Panc1 (cell line): ENCODE measurements around the gene RMND5B. TPM values are rescaled to one million over a fixed set of nuclear protein-coding genes. Genes with fewer than 3 reads are reported as not detected.
"Not testable (repeated sequence)": the region's sequence is repeated elsewhere in the genome, so short reads cannot be mapped to it uniquely, and the experiment has no call there.

Experiments
- ATAC-seq: fragments of 200-7000 bp; cut with Tn5 transposase; 2 replicates; pipeline ENCODE4 v1.9.1; 2020; ENCODE audit warnings: mild to moderate bottlenecking, moderate library complexity
- BruUV-seq: library from RNA; stranded (reverse); fragments of 400-500 nt; replicated peaks from 2 replicates; lab custom pipeline; 2021; lab: Mats Ljungman, UMichigan
- CTCF ChIA-PET: fragments of 300-600 bp; sonication (Branson Sonifier 250); formaldehyde crosslinking; loops from one replicate; lab custom pipeline; 2022; ENCODE audit warnings: antibody characterized with exemption; lab: Charles Lee
- POLR2A ChIA-PET: fragments of 300-600 bp; sonication (Branson Sonifier 250); formaldehyde crosslinking; loops from one replicate; lab custom pipeline; 2022; ENCODE audit warnings: antibody characterized with exemption; lab: Charles Lee
- DNase-seq: peaks from one replicate; pipeline ENCODE4 v3.0.0-alpha.2; 2010; ENCODE audit warnings: low read depth, low spot score
- H3K27ac ChIP-seq: 2 replicates; pipeline ENCODE4 v1.5.1; 2011; ENCODE audit warnings: mild to moderate bottlenecking, low read length, inconsistent platforms
- H3K27me3 ChIP-seq: fragments of 200-500 bp; sonication (Bioruptor generic); 2 replicates; pipeline ENCODE4 v1.6.0; 2014; ENCODE audit warnings: low read length, inconsistent platforms; ENCODE audit not compliant: control insufficient read depth, insufficient read depth
- H3K36me3 ChIP-seq: fragments of 200-500 bp; sonication (Bioruptor generic); 2 replicates; pipeline ENCODE4 v1.5.1; 2014; ENCODE audit warnings: inconsistent platforms, mild to moderate bottlenecking, low read length, moderate library complexity; ENCODE audit not compliant: control insufficient read depth, insufficient read depth
- H3K4me1 ChIP-seq: 2 replicates; pipeline ENCODE4 v1.5.1; 2011; ENCODE audit warnings: inconsistent platforms, mild to moderate bottlenecking, low read length, moderate library complexity; ENCODE audit not compliant: control insufficient read depth, insufficient read depth
- H3K4me3 ChIP-seq, 2 experiments: 2 replicates each; pipeline ENCODE4 v1.5.1; 2011 to 2012; ENCODE audit warnings: low read depth in 2 of 2, low read length in 2 of 2, mild to moderate bottlenecking in 2 of 2, inconsistent platforms in 1 of 2, moderate library complexity in 1 of 2
- H3K9me3 ChIP-seq: fragments of 200-500 bp; sonication (Bioruptor generic); 2 replicates; pipeline ENCODE4 v1.5.1; 2014; ENCODE audit warnings: low read depth, mild to moderate bottlenecking, inconsistent platforms, low read length, moderate library complexity; ENCODE audit not compliant: control insufficient read depth, insufficient read depth
- POLR2AphosphoS5 ChIP-seq: IDR thresholded peaks from 2 replicates; pipeline ENCODE4 v1.6.1; 2012; ENCODE audit warnings: mild to moderate bottlenecking, low read depth, low read length, moderate library complexity
- SIN3A ChIP-seq: IDR thresholded peaks from 2 replicates; pipeline ENCODE4 v1.6.1; 2012; ENCODE audit warnings: low read depth, mild to moderate bottlenecking, low read length, moderate library complexity, borderline replicate concordance; ENCODE audit not compliant: insufficient read depth
- TCF7L2 ChIP-seq: IDR thresholded peaks from 2 replicates; pipeline ENCODE4 v1.6.1; 2011; ENCODE audit warnings: mild to moderate bottlenecking, low read depth, low read length, inconsistent platforms
- in situ Hi-C: cut with HindIII; loops from 2 replicates; pipeline ENCODE4 v1.10.0; 2016; ENCODE audit warnings: low sequenced_read_pairs, low pct_unique_long_range_greater_than_20kb
- intact Hi-C: fragments of 100-400 bp; cut with micrococcal nuclease; formaldehyde crosslinking; loops from one replicate; pipeline ENCODE4 v1.10.0; 2022; ENCODE audit not compliant: unreplicated experiment
- total RNA-seq: library from RNA; stranded (reverse); gene quantifications from one replicate; pipeline ENCODE4 v1.2.1, GENCODE V29; 2021; ENCODE audit not compliant: unreplicated experiment
- TF ChIP-seq, protein P1 (sequence below), 2 experiments: IDR thresholded peaks; 2 replicates each; pipeline ENCODE4 v1.6.1; 2011 to 2012; ENCODE audit warnings: low read depth in 2 of 2, control low read depth in 1 of 2, low read length in 1 of 2, mild to moderate bottlenecking in 1 of 2, moderate library complexity in 1 of 2; ENCODE audit not compliant: insufficient read depth in 1 of 2
- TF ChIP-seq, protein P2 (sequence below): fragments of 450-650 bp; IDR thresholded peaks from 2 replicates; pipeline ENCODE4 v1.5.1; 2017; ENCODE audit warnings: mild to moderate bottlenecking

Gene RMND5B
- total RNA-seq, 1 experiment from 2014 or later = 40.8 TPM

DNA sequence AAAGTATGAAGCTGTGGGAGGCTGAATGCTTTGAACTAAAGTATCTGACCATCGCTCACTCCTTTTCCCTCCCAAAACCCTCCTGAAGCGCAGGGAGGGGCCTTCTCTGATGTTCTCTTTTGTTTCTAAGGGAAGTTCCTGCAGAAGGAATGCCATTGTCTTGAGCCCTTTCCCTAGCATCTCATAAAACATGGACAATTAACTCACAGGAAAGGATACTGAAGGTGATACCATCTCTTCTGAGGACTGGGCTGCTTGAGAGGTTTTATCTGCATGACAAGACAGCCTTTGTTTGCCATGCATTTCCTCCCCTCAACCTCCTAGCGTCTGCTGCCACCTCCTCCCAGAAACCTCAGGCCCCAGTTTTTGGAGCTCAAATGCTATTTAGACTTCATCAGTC lies 4.3 kb upstream of the RMND5B start:
- CTCF ChIA-PET = no interaction called here
- no peak for DNase-seq
- no TSS peak for BruUV-seq
- POLR2A ChIA-PET = no interaction called here
- H3K36me3 ChIP-seq = no peaks in the 10 kb centered on the region; the same call in 1 of the 2 replicates
- no peak for TF ChIP-seq SIN3A
- no peak for TF ChIP-seq TCF7L2
- no peak for TF ChIP-seq POLR2AphosphoS5
- TF ChIP-seq, protein P1, sequence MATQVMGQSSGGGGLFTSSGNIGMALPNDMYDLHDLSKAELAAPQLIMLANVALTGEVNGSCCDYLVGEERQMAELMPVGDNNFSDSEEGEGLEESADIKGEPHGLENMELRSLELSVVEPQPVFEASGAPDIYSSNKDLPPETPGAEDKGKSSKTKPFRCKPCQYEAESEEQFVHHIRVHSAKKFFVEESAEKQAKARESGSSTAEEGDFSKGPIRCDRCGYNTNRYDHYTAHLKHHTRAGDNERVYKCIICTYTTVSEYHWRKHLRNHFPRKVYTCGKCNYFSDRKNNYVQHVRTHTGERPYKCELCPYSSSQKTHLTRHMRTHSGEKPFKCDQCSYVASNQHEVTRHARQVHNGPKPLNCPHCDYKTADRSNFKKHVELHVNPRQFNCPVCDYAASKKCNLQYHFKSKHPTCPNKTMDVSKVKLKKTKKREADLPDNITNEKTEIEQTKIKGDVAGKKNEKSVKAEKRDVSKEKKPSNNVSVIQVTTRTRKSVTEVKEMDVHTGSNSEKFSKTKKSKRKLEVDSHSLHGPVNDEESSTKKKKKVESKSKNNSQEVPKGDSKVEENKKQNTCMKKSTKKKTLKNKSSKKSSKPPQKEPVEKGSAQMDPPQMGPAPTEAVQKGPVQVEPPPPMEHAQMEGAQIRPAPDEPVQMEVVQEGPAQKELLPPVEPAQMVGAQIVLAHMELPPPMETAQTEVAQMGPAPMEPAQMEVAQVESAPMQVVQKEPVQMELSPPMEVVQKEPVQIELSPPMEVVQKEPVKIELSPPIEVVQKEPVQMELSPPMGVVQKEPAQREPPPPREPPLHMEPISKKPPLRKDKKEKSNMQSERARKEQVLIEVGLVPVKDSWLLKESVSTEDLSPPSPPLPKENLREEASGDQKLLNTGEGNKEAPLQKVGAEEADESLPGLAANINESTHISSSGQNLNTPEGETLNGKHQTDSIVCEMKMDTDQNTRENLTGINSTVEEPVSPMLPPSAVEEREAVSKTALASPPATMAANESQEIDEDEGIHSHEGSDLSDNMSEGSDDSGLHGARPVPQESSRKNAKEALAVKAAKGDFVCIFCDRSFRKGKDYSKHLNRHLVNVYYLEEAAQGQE (IDR thresholded peaks at IDR 0.05; ENCODE audit: insufficient read depth in 1 of 2, low read depth in 2 of 2, low read length in 1 of 2) = no peak
- TF ChIP-seq, protein P2, sequence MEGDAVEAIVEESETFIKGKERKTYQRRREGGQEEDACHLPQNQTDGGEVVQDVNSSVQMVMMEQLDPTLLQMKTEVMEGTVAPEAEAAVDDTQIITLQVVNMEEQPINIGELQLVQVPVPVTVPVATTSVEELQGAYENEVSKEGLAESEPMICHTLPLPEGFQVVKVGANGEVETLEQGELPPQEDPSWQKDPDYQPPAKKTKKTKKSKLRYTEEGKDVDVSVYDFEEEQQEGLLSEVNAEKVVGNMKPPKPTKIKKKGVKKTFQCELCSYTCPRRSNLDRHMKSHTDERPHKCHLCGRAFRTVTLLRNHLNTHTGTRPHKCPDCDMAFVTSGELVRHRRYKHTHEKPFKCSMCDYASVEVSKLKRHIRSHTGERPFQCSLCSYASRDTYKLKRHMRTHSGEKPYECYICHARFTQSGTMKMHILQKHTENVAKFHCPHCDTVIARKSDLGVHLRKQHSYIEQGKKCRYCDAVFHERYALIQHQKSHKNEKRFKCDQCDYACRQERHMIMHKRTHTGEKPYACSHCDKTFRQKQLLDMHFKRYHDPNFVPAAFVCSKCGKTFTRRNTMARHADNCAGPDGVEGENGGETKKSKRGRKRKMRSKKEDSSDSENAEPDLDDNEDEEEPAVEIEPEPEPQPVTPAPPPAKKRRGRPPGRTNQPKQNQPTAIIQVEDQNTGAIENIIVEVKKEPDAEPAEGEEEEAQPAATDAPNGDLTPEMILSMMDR = no peak
- in situ Hi-C loops = no loop called here
- intact Hi-C loops = no loop called here
- no peaks in the 10 kb centered on the region for H3K27me3 ChIP-seq
- no peak overlapping the region for H3K4me3 ChIP-seq
- no peaks in the 10 kb centered on the region for H3K9me3 ChIP-seq
- H3K27ac ChIP-seq = no peak overlapping the region
- H3K4me1 ChIP-seq = no peaks in the 10 kb centered on the region; the same call in none of the 2 replicates
- no peak for ATAC-seq

DNA sequence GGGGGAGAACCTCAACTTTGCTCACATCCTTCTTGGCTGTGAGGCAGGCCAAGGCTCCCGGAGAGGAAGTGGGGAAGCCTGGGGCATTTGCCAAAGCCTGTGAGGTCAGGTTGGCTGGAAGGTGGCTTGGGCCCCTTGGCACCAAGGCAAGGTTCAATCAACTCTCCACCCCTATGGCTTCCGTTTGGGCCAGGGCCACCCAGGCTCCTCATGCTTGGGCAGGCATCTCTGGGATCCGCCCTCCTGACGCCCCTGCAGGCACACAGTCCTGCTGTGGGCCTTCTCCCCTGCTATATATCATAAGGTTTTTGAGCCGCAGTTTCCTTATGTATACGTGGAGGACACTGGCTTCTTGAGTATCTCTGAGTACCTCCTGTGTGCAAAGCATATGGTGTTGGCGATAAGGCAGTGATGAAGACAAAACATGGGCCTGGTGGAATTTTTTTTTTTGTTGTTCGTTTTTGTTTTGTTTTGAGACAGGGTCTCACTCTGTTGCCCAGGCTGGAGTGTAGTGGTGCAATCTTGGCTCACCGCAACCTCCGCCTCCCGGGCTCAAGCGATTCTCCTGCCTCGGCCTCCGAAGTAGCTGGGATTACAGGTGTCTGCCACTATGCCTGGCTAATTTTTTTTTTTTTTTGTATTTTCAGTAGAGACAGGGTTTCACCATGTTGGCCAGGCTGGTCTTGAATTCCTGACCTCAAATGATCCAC lies 3.4 kb upstream of the RMND5B start:
- ATAC-seq, CTCF ChIA-PET, BruUV-seq: not testable (repeated sequence)

DNA sequence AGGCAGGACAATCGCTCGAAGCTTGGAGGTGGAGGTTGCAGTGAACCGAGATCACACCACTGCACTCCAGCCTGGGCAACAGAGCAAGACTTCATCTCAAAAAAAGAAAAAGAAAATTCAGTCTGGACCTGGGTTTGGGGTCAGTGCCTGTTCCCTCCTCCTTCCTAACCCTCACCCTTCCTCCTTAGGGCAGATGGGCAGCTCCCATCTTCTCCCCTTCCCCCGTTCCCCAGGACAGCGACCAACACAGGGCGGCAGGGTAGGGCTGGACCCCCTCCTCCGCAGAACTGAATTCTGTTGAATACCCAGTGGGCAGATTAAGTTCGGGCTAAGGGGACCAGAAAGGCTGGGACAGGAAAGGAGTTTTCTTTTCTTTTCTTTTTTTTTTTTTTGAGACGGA lies 1.5 kb upstream of the RMND5B start:
- BruUV-seq = no TSS peak
- Histone ChIP-seq H3K27me3 (no peaks in the 10 kb centered on the region), H3K27ac (no peak overlapping the region), H3K4me1 (no peaks in the 10 kb centered on the region; the same call in none of the 2 replicates), H3K4me3 (no peak overlapping the region; a peak in 2 of 4 replicates), H3K36me3 (no peaks in the 10 kb centered on the region; the same call in 1 of the 2 replicates), H3K9me3 (no peaks in the 10 kb centered on the region)
- ChIA-PET CTCF (interaction anchor here (0.6 kb wide), 1 partner anchor 27 kb away, joined by 3 read pairs; no protein-coding TSS in a partner anchor), POLR2A (no interaction called here)
- intact Hi-C loops (no loop called here), in situ Hi-C loops (no loop called here)
- DNase-seq = no peak
- no peak for ATAC-seq
- no peak for TF ChIP-seq TCF7L2
- TF ChIP-seq POLR2AphosphoS5 = no peak
- TF ChIP-seq, protein P2 = no peak
- TF ChIP-seq SIN3A = no peak
- TF ChIP-seq, protein P1 (IDR thresholded peaks at IDR 0.05; ENCODE audit: insufficient read depth in 1 of 2, low read depth in 2 of 2, low read length in 1 of 2) = no peak

More for the DNA sequence above, 3.4 kb upstream of the RMND5B start:
- H3K27me3 ChIP-seq, H3K4me1 ChIP-seq, POLR2A ChIA-PET, intact Hi-C loops, DNase-seq, H3K4me3 ChIP-seq, H3K27ac ChIP-seq, H3K36me3 ChIP-seq, H3K9me3 ChIP-seq, in situ Hi-C loops: not testable (repeated sequence)
